Limb (tissue), 2 donors: ENCODE results near the gene METTL2B.
A peak's percentile ranks its signal among the peaks of the same experiment; 100 is the strongest.
"Not testable (repeated sequence)": the region's sequence is repeated elsewhere in the genome, so short reads cannot be mapped to it uniquely, and the experiment has no call there.

Experiments used
- DNase-seq, 2 donors: peaks; one replicate each; pipeline ENCODE4 v3.0.0-alpha.2; 2016; ENCODE audit errors: extremely low spot score in 2 of 2

Gene METTL2B

GRCh38 chr7:128523932-128524524 is 47.5 kb downstream of the METTL2B start:
- DNase-seq: not testable (repeated sequence)

GRCh38 chr7:128525584-128525983 is 49.0 kb downstream of the METTL2B start:
- not testable (repeated sequence) for DNase-seq

GRCh38 chr7:128526062-128526466 is 49.5 kb downstream of the METTL2B start:
- not testable (repeated sequence) for DNase-seq

- DNase-seq: not testable (repeated sequence)
Measured at GRCh38 chr7:128529191-128529590, 52.6 kb downstream of the METTL2B start.

GRCh38 chr7:128530121-128530854 is 53.7 kb downstream of the METTL2B start:
- DNase-seq: not testable (repeated sequence)

DNA sequence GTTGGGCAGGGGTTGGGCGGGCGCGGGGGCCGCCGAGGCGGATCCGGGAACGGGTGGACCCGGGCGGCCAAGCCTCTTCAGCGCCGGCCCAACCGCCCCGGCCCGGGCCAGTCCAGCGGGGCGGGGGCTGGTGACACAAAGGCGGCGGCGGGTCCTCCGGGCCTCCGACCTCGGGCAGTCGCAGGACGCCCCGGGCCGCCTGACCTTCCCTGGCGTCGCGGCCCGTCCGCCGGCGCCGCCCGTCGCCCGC is 54.2 kb downstream of the METTL2B start:
- DNase-seq: no peak

GRCh38 chr7:128531105-128531954 is 54.8 kb downstream of the METTL2B start:
- peak; percentile 89 to 92 for DNase-seq

DNA sequence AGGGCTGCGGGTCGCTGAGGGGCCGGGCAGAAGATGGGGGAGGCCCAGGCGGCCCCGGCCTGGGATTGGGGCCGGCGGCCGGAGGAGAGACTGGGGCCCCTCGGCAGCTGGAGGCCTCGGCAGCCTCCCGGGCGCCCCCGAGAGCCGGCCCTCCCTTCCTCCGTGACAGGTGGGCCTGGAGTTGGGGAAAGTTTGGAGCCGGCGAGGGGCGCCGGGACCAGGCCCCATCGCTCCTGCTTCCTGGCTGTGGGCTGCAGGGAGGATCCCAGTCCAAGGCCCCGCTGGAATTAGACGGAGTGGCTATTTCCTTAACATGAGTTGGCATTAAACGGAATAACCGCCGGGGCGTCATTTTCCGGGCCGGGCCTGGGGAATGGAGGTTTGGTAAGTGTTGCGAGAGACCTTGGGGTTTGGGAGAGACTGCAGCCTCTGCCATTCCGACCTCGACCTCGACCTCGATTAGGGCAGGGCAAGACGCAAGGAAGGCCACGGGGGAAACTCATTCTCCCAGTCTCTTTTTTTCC is 55.5 kb downstream of the METTL2B start:
- peak in 1 of 2 donors; percentile 55 for DNase-seq

GRCh38 chr7:128532956-128533355 is 56.4 kb downstream of the METTL2B start:
- not testable (repeated sequence) for DNase-seq

DNA sequence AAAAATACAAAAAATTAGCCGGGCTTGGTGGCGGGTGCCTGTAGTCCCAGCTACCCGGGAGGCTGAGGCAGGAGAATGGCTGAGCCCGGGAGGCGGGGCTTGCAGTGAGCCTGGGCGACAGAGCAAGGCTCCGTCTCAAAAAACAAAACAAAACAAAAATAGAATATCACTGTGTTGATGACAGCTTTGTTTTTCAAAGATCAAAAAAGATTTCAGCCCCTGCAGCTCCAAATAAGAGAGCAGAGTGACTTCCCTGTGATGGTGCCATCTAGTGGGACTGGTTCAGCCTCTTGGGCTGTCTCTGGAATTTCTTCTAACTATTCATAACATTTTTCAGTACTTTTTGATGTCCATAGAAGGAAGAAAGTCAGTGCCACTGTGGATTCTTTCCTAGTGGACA is 60.9 kb downstream of the METTL2B start:
- DNase-seq: not testable (repeated sequence)

- not testable (repeated sequence) for DNase-seq
Measured at GRCh38 chr7:128542530-128542929, 66.0 kb downstream of the METTL2B start.

- DNase-seq: not testable (repeated sequence)
Measured at GRCh38 chr7:128543300-128543699, 66.8 kb downstream of the METTL2B start.

DNA sequence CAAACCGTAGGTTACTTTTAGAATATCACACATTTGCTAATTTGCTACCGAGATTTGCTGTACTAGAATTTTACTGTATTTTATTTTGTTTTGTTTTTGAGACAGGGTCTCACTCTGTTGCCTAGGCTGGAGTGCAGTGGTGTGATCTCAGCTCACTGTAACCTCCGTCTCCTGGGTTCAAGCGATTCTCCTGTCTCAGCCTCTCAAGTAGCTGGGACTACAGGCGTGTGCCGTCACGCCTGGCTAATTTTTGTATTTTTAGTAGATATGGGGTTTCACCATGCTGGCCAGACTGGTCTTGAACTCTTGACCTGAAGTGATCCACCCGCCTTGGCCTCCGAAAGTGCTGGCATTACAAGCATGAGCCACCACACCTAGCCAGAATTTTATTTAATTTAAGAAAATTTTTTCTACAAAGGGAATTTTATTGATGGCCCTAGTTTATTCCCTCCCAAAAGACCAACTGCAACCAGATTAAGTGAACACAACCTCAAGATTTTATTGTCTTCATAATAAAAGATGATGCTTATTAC is 69.8 kb downstream of the METTL2B start:
- not testable (repeated sequence) for DNase-seq

DNA sequence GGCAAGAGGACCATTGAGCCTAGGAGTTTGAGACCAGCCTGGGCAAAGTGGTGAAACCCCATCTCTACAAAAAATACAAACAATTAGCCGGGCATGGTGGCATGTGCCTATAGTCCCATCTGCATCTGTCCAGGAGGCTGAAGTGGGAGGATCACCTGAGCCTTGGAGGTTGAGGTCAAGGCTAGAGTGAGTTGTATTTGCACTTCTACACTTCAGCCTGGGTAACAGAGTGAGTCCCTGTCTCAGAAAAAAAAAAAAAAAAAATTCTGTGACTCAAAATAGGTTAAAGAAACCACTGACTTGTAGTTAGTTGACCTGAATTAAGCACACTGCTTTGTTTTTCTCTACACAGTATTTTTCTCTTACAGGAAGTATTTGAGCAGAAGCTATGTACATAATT is 74.4 kb downstream of the METTL2B start:
- DNase-seq: no peak

- DNase-seq: not testable (repeated sequence)
Measured at GRCh38 chr7:128554394-128554793, 77.8 kb downstream of the METTL2B start.
